Nephron (organoid): ENCODE measurements around the gene FLT3LG.

Source experiments
- H3K27ac Mint-ChIP-seq, 3 experiments: 2 replicates each; pipeline ENCODE4 v1.8.0; 2020; ENCODE audit warnings: mixed read lengths in 3 of 3, mild to moderate bottlenecking in 2 of 3, moderate library complexity in 1 of 3
- H3K27me3 Mint-ChIP-seq: 2 replicates; pipeline ENCODE4 v1.8.0; 2021; ENCODE audit warnings: low read depth, mild to moderate bottlenecking, moderate library complexity, mixed read lengths
- H3K36me3 Mint-ChIP-seq: 2 replicates; pipeline ENCODE4 v1.8.0; 2020; ENCODE audit warnings: low read depth, mixed read lengths
- H3K4me1 Mint-ChIP-seq: 2 replicates; pipeline ENCODE4 v1.8.0; 2020; ENCODE audit warnings: mixed read lengths
- H3K4me3 Mint-ChIP-seq, 3 experiments: 2 replicates each; pipeline ENCODE4 v1.8.0; 2020; ENCODE audit warnings: mild to moderate bottlenecking in 3 of 3, mixed read lengths in 3 of 3, moderate library complexity in 2 of 3
- H3K9me3 Mint-ChIP-seq: 2 replicates; pipeline ENCODE4 v1.8.0; 2020; ENCODE audit warnings: mixed read lengths
- CTCF ChIP-seq, 3 experiments: fragments of 200-600 bp; sonication (generic); IDR thresholded peaks; one replicate each; pipeline ENCODE4 v1.5.0; 2021; ENCODE audit warnings: antibody characterized with exemption in 3 of 3; ENCODE audit not compliant: unreplicated experiment in 3 of 3

The FLT3LG gene

GRCh38 chr19:49490287-49491029, 16.4 kb downstream of the FLT3LG start:
- no peaks in the 10 kb centered on the region for H3K9me3 Mint-ChIP-seq
- peaks cover 50% of the 10 kb centered on the region for H3K36me3 Mint-ChIP-seq
- no peaks in the 10 kb centered on the region for H3K27me3 Mint-ChIP-seq
- TF ChIP-seq CTCF (IDR thresholded peaks at IDR 0.05; ENCODE audit: unreplicated experiment in 3 of 3) = no peak
- peak overlapping the region in 1 of 3 experiments; percentile 53 for H3K27ac Mint-ChIP-seq
- H3K4me3 Mint-ChIP-seq = peak overlapping the region; percentile 97 to 99 (median 99)
- peaks cover 20% of the 10 kb centered on the region for H3K4me1 Mint-ChIP-seq

- no peak for TF ChIP-seq CTCF (IDR thresholded peaks at IDR 0.05; ENCODE audit: unreplicated experiment in 3 of 3)
- H3K9me3 Mint-ChIP-seq = no peaks in the 10 kb centered on the region
- H3K4me3 Mint-ChIP-seq = peak overlapping the region; percentile 47 to 99 (median 62)
- peak overlapping the region in 1 of 3 experiments; percentile 87 for H3K27ac Mint-ChIP-seq
- peaks cover 20% of the 10 kb centered on the region for H3K4me1 Mint-ChIP-seq
- H3K36me3 Mint-ChIP-seq = peaks cover 50% of the 10 kb centered on the region
- no peaks in the 10 kb centered on the region for H3K27me3 Mint-ChIP-seq
Observed at GRCh38 chr19:49491030-49491803, 17.2 kb downstream of the FLT3LG start.

GRCh38 chr19:49491804-49492572, 18.0 kb downstream of the FLT3LG start:
- H3K4me1 Mint-ChIP-seq = peaks cover 20% of the 10 kb centered on the region

GRCh38 chr19:49492573-49493405, 18.8 kb downstream of the FLT3LG start:
- H3K27ac Mint-ChIP-seq = peak overlapping the region; percentile 80 to 87 (median 83)

More at GRCh38 chr19:49491804-49492572, 18.0 kb downstream of the FLT3LG start:
- no peaks in the 10 kb centered on the region for H3K9me3 Mint-ChIP-seq
- H3K36me3 Mint-ChIP-seq = peaks cover 53% of the 10 kb centered on the region
- no peaks in the 10 kb centered on the region for H3K27me3 Mint-ChIP-seq
- no peak for TF ChIP-seq CTCF (IDR thresholded peaks at IDR 0.05; ENCODE audit: unreplicated experiment in 3 of 3)
- H3K4me3 Mint-ChIP-seq = peak overlapping the region in 2 of 3 experiments; percentile 56 to 59
- H3K27ac Mint-ChIP-seq = peak overlapping the region; percentile 80 to 87 (median 83)

More at GRCh38 chr19:49492573-49493405, 18.8 kb downstream of the FLT3LG start:
- no peaks in the 10 kb centered on the region for H3K27me3 Mint-ChIP-seq
- H3K4me1 Mint-ChIP-seq = peaks cover 27% of the 10 kb centered on the region
- H3K4me3 Mint-ChIP-seq = peak overlapping the region; percentile 19 to 59 (median 50)
- no peak for TF ChIP-seq CTCF (IDR thresholded peaks at IDR 0.05; ENCODE audit: unreplicated experiment in 3 of 3)
- no peaks in the 10 kb centered on the region for H3K9me3 Mint-ChIP-seq
- peaks cover 59% of the 10 kb centered on the region for H3K36me3 Mint-ChIP-seq
